Natural killer cell (primary cell): ENCODE data around the gene MYCBP. TPM values are rescaled to one million over a fixed set of nuclear protein-coding genes. Genes with fewer than 3 reads are reported as not detected.

Experiments used
- ATAC-seq, 3 donors: fragments of 150-1000 bp in 2 of 3; fragments of 200-7000 bp in 1 of 3; cut with Tn5 transposase; 1 replicate in 1 of 3; 2 replicates in 2 of 3; pipeline ENCODE4 v1.10.0; 2021; ENCODE audit warnings: mild to moderate bottlenecking in 2 of 3, moderate library complexity in 2 of 3
- DNase-seq, 2 donors: peaks; one replicate each; pipeline versions ENCODE4 v3.0.0 to v3.0.0-alpha.2; 2013 to 2021; ENCODE audit warnings: mixed read lengths in 1 of 2
- H3K27ac ChIP-seq: one replicate; pipeline ENCODE4 v1.5.1; 2013; ENCODE audit warnings: mild to moderate bottlenecking, low read length
- H3K27me3 ChIP-seq: one replicate; pipeline ENCODE4 v1.6.1; 2013; ENCODE audit warnings: low read length; ENCODE audit not compliant: control insufficient read depth, insufficient read depth
- H3K36me3 ChIP-seq: one replicate; pipeline ENCODE4 v1.6.1; 2013; ENCODE audit warnings: low read length; ENCODE audit not compliant: control insufficient read depth, insufficient read depth
- H3K4me1 ChIP-seq: one replicate; pipeline ENCODE4 v1.6.1; 2013; ENCODE audit warnings: low read length; ENCODE audit not compliant: control insufficient read depth, insufficient read depth
- H3K4me3 ChIP-seq: one replicate; pipeline ENCODE4 v1.5.1; 2013; ENCODE audit warnings: low read length
- H3K9me3 ChIP-seq: one replicate; pipeline ENCODE4 v1.6.1; 2013; ENCODE audit warnings: low read length; ENCODE audit not compliant: control insufficient read depth, insufficient read depth
- H3K27ac Mint-ChIP-seq, 2 donors: one replicate each; pipeline ENCODE4 v1.8.0; 2022; ENCODE audit warnings: mild to moderate bottlenecking in 2 of 2, mixed read lengths in 2 of 2, moderate library complexity in 1 of 2
- H3K27me3 Mint-ChIP-seq, 2 donors: one replicate each; pipeline ENCODE4 v1.8.0; 2022; ENCODE audit warnings: low read depth in 2 of 2, mixed read lengths in 2 of 2
- H3K36me3 Mint-ChIP-seq: one replicate; pipeline ENCODE4 v1.8.0; 2022; ENCODE audit warnings: mixed read lengths
- H3K4me1 Mint-ChIP-seq, 2 donors: one replicate each; pipeline ENCODE4 v1.8.0; 2022; ENCODE audit warnings: mixed read lengths in 2 of 2
- H3K4me3 Mint-ChIP-seq: one replicate; pipeline ENCODE4 v1.8.0; 2022; ENCODE audit warnings: mild to moderate bottlenecking, moderate library complexity, mixed read lengths
- H3K9me3 Mint-ChIP-seq, 2 donors: one replicate each; pipeline ENCODE4 v1.8.0; 2022; ENCODE audit warnings: mixed read lengths in 2 of 2
- WGBS: methylation state at CpG from one replicate; pipeline ENCODE4 v1.1.7; 2013; ENCODE audit warnings: missing lambda C conversion rate; ENCODE audit not compliant: insufficient coverage; 5-methylcytosine and 5-hydroxymethylcytosine counted together
- intact Hi-C: fragments of 100-400 bp; cut with micrococcal nuclease; formaldehyde crosslinking; loops from one replicate; pipeline ENCODE4 v1.14.2; 2022
- total RNA-seq, 4 donors: library from RNA; stranded (reverse); fragments of 120-200 nt in 1 of 4; gene quantifications; one replicate each; pipeline versions ENCODE4 v1.2.3 to v1.2.4, GENCODE V29; 2013 to 2022
- TF ChIP-seq, protein P1 (sequence below): fragments of 200-600 bp; IDR thresholded peaks from one replicate; pipeline ENCODE4 v1.8.0; 2022; ENCODE audit warnings: antibody characterized with exemption

The MYCBP gene
- total RNA-seq, 3 donors from 2014 or later (not counting 1 experiment from before 2014, with no cell fraction given) = 5.7 to 11.4 (median 8.9) TPM

DNA sequence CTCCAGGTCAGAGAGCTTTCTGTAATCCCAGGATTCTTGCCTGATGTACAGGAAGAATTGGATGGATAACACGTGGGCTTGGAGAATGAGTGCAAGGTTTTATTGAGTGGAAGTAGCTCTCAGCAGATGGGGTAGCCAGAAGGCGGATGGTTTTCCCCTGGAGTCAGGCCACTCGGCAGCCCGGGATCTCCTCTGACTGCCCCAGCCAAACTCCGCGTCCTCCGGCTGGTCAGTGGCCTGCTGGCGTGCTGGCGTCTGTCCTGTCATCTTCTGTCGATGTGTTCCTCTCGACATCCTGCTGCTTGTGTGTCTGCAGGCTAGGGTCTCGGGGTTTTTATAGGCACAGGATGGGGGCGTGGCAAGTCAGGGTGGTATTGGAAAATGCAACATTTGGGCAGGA is 35.7 kb upstream of the MYCBP start:
- intact Hi-C loops = no loop called here
- Mint-ChIP-seq H3K27ac (no peak overlapping the region), H3K36me3 (no peaks in the 10 kb centered on the region), H3K27me3 (no peaks in the 10 kb centered on the region), H3K9me3 (peaks cover 0 to 3% of the 10 kb centered on the region in 2 donors), H3K4me3 (no peak overlapping the region), H3K4me1 (no peaks in the 10 kb centered on the region)
- H3K27me3 ChIP-seq = no peaks in the 10 kb centered on the region
- no peak overlapping the region for H3K27ac ChIP-seq
- no peaks in the 10 kb centered on the region for H3K4me1 ChIP-seq
- no peaks in the 10 kb centered on the region for H3K36me3 ChIP-seq
- TF ChIP-seq, protein P1, sequence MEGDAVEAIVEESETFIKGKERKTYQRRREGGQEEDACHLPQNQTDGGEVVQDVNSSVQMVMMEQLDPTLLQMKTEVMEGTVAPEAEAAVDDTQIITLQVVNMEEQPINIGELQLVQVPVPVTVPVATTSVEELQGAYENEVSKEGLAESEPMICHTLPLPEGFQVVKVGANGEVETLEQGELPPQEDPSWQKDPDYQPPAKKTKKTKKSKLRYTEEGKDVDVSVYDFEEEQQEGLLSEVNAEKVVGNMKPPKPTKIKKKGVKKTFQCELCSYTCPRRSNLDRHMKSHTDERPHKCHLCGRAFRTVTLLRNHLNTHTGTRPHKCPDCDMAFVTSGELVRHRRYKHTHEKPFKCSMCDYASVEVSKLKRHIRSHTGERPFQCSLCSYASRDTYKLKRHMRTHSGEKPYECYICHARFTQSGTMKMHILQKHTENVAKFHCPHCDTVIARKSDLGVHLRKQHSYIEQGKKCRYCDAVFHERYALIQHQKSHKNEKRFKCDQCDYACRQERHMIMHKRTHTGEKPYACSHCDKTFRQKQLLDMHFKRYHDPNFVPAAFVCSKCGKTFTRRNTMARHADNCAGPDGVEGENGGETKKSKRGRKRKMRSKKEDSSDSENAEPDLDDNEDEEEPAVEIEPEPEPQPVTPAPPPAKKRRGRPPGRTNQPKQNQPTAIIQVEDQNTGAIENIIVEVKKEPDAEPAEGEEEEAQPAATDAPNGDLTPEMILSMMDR = no peak
- no peaks in the 10 kb centered on the region for H3K9me3 ChIP-seq
- 92% methylated on average over 13 of the region's 13 CpGs for WGBS
- DNase-seq = no peak
- no peak overlapping the region for H3K4me3 ChIP-seq
- ATAC-seq = no peak

DNA sequence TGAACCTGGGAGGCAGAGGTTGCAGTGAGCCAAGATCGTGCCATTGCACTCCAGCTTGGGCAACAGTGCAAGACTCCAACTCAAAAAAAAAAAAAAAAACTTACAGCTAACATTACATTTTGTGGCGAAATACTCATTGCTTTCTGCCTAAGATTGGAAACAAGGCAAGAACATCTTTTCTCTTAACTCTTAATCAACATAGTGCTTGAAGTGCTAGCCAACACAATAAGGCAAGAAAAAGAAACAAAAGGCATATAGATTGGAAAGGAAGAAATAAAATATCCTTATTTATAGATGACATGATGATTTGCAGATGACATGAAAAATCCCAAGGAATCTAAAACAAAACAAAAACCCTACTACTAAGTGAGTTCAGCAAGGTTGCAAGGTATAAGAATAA is 32.8 kb upstream of the MYCBP start:
- H3K9me3 Mint-ChIP-seq = peaks cover 0 to 3% of the 10 kb centered on the region in 2 donors
- 80% methylated on average over 1 of the region's 2 CpGs for WGBS
- intact Hi-C loops = no loop called here

DNA sequence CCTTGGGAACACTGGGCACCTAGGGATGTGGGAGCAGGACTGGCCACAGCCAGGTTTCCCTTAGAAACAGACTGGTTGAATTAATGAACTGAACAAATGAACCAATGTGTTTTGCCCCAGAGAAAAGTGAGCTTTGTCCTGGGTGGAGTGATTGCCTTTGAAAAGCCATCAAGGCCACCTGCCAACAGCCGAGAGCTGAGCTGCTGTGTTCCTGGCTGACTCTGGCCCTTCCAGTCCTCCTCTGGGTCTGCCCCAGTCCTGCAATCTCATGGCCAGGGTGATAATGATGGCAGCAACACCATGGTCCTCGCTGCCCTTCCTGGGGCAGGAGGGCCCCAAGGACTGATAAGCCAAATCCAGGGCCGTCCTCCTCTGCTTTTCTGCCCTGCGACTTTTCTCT is 26.4 kb upstream of the MYCBP start:
- H3K27me3 ChIP-seq = no peaks in the 10 kb centered on the region
- no peaks in the 10 kb centered on the region for H3K36me3 Mint-ChIP-seq
- DNase-seq (no peak), ATAC-seq (no peak)
- 94% methylated on average over 4 of the region's 4 CpGs for WGBS
- H3K36me3 ChIP-seq = no peaks in the 10 kb centered on the region
- H3K9me3 Mint-ChIP-seq = no peaks in the 10 kb centered on the region
- intact Hi-C loops = no loop called here
- no peak overlapping the region for H3K27ac ChIP-seq
- TF ChIP-seq, protein P1 = no peak
- no peaks in the 10 kb centered on the region for H3K9me3 ChIP-seq
- no peaks in the 10 kb centered on the region for H3K4me1 ChIP-seq
- H3K4me3 ChIP-seq = no peak overlapping the region
- no peaks in the 10 kb centered on the region for H3K27me3 Mint-ChIP-seq
- no peak overlapping the region for H3K27ac Mint-ChIP-seq
- no peaks in the 10 kb centered on the region for H3K4me1 Mint-ChIP-seq
- no peak overlapping the region for H3K4me3 Mint-ChIP-seq

More for the DNA sequence above, 32.8 kb upstream of the MYCBP start:
- H3K27me3 ChIP-seq = no peaks in the 10 kb centered on the region
- H3K27ac ChIP-seq = no peak overlapping the region
- H3K4me1 ChIP-seq = no peaks in the 10 kb centered on the region
- TF ChIP-seq, protein P1 = no peak
- no peak overlapping the region for H3K4me3 ChIP-seq
- H3K36me3 Mint-ChIP-seq = no peaks in the 10 kb centered on the region
- no peaks in the 10 kb centered on the region for H3K9me3 ChIP-seq
- no peak for DNase-seq
- H3K27ac Mint-ChIP-seq = no peak overlapping the region
- ATAC-seq = no peak
- H3K4me1 Mint-ChIP-seq = no peaks in the 10 kb centered on the region
- H3K36me3 ChIP-seq = no peaks in the 10 kb centered on the region
- no peak overlapping the region for H3K4me3 Mint-ChIP-seq
- H3K27me3 Mint-ChIP-seq = no peaks in the 10 kb centered on the region

DNA sequence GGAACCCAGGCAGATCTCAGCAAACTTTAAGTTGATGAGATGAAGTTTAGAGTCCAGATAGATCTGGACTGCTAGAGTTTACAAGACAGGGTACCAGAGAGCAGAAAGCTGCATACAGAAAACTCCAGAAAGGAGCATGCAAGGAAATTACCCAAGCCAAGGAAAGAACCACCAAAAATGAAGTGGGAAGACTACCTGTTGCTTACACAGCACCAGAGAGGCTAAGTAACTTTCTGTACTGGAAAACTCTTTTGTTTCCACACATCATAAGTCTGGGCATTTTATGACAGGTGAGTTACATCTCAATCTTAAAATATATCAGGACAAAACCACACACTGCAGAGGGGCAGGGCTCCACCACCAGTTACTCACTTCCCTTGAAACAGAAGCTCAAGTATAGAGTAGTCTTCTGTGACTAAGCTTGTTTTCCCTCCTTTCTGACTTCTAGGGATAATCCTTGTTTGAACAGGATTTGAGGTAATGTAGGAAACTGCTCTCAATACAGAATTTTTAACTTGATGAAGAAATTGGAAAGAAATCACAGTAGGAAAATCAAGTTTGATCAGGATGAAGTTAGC is 25.6 kb upstream of the MYCBP start:
- ATAC-seq = no peak
- Mint-ChIP-seq H3K27ac (no peak overlapping the region), H3K4me3 (no peak overlapping the region), H3K9me3 (no peaks in the 10 kb centered on the region), H3K36me3 (no peaks in the 10 kb centered on the region), H3K4me1 (no peaks in the 10 kb centered on the region), H3K27me3 (no peaks in the 10 kb centered on the region)
- Histone ChIP-seq H3K27me3 (no peaks in the 10 kb centered on the region), H3K9me3 (no peaks in the 10 kb centered on the region), H3K27ac (no peak overlapping the region), H3K36me3 (no peaks in the 10 kb centered on the region), H3K4me1 (no peaks in the 10 kb centered on the region), H3K4me3 (no peak overlapping the region)
- TF ChIP-seq, protein P1 = no peak
- no peak for DNase-seq
- intact Hi-C loops = no loop called here
